ENCODE data around the gene FBXO47.
A peak's percentile ranks its signal among the peaks of the same experiment; 100 is the strongest.
"Not testable (repeated sequence)": the region's sequence is repeated elsewhere in the genome, so short reads cannot be mapped to it uniquely, and the experiment has no call there.

The FBXO47 gene

DNA sequence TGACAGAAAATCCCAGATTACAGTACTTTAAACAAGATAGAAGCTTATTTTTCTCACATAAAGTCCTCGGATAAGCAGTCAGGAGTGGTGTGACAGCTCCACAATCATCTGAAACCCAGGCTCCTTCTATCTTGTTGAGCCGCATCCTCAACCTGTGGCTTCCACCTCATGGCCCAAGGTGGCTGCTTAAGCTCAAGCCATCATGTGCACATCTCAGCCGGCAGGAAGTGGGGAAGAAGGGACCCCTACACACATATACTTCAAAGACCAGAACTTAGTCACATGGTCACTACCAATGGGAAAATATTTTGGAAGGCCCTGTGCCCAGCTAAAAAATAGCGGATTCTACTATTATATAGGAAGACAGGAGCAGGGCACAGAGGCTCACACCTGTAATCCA lies 11.0 kb upstream of the FBXO47 start:
- DNase-seq: no peak

DNA sequence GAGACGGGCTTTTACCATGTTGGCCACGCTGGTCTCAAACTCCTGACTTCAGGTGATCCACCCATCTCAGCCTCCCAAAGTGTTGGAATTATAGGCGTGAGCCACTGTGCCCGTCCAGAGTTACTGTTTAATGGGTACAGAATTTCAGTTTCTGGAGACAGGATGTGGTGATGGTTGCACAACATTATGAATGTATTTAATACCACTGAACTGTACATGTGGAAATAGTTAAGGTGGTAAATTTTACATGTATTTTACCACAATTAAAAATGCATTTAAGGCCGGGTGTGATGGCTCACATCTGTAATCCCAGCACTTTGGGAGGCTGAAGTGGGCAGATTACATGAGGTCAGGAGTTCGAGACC lies 9.0 kb upstream of the FBXO47 start:
- peak; percentile 55 for DNase-seq

DNA sequence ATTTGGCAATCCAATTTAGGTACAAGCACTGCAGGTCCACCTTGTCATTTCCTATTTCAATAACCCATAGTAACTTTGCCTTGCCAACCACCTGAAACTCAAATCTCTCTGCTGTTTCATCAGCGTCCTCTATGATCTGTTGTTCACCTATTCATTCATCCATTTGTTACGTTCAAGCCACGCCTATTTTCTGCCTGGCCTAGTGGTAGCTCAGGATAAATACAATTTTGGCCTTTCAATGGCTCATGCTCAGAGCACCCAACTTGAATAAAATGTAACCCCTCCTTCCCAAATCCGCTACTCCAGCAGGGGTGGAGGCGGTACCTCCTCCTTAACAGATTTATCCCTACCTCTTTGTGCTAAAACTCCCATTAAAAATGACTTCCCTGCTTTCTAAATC lies 3.6 kb upstream of the FBXO47 start:
- no peak for DNase-seq

DNA sequence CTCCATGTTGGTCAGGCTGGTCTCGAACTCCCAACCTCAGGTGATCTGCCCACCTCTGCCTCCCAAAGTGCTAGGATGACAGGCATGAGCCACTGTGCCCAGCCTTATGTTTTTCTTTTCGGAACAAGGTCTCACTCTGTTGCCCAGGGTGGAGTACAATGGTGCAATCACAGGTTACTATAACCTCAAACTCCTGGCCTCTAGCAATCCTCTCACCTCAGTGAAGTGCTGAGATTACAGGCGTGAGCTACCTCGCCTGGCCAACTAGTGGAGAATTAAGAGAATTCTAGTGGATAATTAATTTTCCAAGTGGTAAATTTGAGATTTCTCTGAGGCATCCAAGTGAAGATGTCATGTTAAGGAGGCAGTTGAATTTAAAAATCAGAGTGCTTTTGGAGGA lies 2.9 kb upstream of the FBXO47 start:
- DNase-seq: no peak

DNA sequence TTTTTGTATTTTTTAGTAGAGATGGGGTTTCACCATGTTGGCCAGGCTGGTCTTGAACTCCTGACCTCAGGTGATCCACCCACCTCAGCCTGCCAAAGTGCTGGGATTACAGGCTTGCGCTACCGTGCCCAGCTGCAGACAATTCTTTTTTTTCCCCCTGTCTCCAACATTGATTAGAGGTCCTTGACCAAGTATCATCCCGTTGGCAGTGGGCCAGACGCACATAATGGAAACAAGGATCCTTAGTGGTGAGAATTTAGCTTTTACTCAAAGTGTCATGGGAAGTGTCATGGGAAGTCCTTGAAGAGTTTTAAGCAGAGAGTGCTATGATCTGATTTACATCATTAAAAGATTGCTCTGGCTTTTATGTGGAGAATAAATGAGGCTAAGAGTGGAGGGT lies 2.1 kb upstream of the FBXO47 start:
- no peak for DNase-seq

DNA sequence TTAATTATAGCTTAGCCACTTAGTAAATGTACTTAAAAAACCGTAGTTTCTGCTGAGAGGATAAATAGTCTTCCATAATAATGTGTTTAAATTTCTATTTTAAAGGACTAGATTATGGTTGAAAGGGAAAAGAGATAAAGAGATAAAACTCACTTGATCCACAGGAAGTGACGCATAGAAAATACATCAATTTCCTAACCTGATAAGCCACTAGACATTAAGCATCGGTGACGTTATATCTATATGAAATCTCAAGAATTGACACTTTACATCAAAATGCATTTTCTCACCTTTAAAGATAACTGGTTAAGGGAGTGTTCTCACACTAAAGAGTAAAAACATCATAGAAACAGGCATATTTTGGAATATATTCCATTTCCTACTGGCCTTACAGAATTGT lies 5.8 kb downstream of the FBXO47 start:
- DNase-seq: no peak

DNA sequence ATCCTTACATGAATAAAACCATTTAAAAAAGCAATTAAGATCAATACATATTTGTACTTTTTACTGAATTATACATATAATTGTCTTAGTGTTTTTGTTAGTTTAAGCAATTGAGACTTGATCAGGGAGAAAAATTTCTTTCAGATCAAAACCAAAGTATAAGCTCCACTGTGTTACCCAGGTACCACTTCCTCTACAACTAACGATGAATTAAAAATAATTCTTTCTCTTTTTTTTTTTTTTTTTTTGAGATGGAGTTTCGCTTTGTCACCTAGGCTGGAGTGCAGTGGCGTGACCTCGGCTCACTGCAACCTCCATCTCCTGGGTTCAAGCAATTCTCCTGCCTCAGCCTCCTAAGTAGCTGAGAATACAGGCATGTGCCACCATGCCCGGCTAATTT lies 6.8 kb downstream of the FBXO47 start:
- no peak for DNase-seq

DNA sequence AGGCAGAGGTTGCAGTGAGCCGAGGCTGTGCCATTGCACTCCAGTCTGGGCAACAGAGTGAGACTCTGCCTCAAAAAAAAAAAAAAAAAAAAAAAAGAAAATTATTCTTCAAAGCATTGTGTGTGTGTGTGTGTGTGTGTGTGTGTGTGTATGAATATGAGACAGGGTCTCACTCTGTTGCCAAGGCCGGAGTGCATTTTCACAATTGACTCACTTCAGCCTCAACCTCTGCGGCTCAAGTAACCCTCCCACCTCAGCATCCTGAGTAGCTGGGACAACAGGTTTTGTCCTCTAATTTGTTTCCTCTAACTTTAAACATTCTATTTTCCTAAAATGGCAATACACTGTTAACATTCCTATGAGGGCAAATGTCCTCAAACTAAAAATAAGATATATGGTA lies 7.7 kb downstream of the FBXO47 start:
- DNase-seq: no peak

DNA sequence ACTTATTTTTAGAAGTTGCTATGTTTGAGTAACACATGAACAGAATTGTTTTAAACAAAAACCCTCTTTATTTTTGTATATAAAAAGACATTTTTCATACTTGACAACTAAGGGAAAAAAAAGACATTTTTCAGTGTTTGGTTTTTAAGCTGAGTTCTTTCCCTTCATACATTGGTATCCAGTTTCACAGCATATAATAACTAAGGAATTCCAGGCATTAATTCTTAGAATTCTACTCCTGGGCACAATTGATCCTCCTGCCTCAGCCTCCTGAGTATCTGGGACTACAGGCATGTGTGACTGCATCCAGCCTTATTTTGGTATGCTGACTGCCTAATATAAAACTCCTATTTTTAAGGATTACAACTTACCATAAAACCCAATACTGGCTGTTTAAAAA lies 8.4 kb downstream of the FBXO47 start:
- DNase-seq: peak; percentile 79

DNA sequence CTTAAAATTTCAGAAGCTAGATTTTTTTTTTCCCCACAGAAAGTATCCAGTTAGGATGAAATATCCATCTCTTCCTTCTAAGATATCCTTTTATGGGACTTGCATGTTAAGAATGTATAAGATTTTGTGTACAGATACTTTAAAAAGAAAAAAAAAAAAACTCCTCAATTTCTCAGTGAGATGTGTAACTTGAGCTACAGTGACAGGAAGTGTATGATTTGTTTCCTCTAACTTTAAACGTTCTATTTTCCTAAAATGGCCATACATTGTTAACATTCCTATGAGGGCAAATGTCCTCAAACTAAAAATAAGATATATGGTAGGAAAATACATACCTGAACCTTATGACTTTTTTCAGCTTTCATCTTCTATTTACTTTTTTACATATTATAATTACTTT lies 8.9 kb downstream of the FBXO47 start:
- DNase-seq: peak; percentile 57

DNA sequence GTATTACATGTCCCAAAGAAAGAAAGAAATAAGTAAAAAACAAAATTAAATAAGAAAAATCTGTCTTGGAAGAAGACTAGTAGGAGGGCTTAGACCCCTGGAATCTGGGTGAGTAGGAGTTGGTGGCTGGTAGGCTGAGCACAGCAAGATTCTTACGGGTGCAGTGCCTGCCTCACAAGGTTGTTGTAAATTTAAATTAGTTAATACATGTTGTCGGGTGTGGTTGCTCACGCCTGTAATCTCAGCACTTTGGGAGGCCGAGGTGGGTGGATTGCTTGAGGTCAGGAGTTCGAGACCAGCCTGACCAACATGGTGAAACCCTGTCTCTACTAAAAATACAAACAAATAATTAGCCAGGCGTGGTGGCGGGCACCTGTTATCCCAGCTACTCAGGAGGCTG lies 13.4 kb downstream of the FBXO47 start:
- not testable (repeated sequence) for DNase-seq

DNA sequence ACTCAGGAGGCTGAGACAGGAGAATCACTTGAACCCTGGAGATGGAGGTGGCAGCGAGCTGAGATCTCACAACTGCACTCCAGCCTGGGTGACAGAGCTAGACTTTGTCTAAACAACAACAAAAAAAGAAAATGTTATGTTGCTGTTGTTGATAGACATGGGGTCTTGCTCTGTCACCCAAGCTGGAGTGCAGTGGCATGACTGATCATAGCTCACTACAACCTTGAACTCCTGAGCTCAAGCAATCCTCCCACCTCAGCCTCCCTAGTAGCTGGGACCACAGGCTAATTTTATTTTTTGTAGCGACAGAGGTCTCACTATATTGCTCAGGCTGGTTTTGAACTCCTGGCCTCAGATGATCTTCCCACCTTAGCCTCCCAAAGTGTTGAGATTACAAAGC lies 20.0 kb downstream of the FBXO47 start:
- DNase-seq: no peak

DNA sequence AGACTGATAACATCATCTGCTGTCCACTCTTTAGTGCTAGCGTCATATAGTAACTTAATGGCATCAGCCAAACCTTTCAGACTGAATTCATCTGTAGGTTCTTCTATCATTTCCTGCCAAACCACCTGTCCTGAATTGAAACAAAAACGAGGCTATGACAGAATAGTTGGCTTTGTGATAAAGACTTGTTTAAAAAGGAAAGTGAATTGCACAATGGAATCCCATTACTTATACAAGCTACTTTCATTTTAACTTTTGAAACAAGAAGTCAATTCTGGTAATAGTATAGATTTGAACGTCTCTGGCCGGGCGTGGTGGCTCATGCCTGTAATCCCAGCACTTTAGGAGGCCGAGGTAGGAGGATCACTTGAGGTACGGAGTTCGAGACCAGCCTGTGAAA lies 23.6 kb downstream of the FBXO47 start:
- DNase-seq: no peak

DNA sequence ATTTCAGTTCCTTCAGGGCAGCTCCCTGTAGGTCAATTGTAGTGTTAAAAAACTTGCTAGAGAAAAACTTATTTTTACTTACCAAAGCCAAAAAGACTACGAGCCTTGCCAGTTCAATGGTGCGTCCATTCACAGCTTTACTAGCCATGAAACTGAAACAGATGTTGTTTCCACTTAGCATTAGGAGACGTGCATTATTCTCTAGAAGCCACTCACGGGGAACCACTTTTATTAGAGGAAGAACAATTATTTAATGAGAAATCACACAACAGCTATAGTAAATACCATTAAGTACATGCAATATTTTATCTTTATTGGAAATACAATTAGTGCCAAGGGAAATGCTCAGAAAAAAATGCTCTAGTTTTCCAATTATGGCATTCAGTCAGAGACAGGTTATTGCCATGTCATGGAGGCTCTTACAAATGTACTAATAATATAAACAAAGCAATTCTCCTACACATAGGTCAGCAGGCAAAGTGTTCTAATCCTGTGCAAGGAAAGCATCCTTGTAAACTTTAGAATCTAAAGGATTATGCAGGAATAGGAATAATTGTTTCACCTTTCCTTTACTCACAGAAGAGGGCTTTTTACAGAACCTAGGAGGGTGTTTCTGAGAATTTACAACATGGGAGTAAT lies 24.4 kb downstream of the FBXO47 start:
- no peak for DNase-seq

DNA sequence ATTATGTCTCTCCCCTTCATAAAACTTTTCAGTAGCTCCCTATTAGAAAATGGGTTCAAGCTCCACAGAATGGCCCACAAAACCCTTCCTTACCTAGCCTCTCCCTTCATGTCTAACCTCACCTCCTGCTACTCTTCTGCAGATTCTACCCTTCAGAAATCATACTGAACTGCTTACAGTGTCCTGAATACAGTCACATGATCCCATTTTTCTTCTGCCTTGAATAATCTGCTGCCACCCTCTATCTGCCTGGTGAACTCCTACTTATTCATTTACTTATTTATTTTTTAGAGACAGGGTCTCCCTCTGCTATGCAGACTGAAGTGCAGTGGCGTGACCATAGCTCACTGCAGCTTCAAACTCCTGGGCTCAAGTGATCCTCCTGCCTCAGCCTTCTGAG lies 26.8 kb downstream of the FBXO47 start:
- no peak for DNase-seq

DNA sequence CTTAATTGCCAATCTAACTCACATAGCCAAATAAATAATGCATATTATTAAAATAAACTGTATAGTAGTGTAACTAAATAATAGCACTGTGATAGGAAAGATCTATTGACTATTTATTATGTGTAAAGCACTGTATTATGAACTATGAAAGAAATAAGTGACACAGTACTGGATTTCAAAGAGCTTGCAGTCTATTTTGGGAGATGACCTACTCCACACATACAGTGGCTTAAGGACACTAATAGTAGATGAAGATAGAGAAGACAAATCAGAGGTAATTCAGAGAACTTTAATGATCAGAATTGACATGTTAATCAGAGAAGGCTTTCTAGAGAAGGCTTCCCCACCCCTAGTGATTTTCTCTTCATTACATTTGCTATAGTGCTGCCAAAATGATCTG lies 27.2 kb downstream of the FBXO47 start:
- no peak for DNase-seq

DNA sequence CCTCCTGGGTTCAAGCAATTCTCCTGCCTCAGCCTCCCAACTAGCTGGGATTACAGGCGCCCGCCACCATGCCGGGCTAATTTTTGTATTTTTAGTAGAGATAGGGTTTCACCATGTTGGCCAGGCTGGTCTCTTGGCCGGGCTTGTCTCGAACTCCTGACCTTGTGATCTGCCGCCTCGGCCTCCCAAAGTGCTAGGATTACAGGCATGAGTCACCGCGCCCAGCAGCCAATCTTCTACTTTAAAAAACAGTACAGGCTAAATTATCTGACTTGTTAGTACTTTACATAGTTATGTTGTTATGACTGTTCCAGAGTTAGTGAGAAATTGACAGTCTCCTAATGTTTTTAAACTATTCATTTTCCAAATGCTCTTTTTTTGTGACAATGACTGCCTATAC lies 33.2 kb downstream of the FBXO47 start:
- not testable (repeated sequence) for DNase-seq

DNA sequence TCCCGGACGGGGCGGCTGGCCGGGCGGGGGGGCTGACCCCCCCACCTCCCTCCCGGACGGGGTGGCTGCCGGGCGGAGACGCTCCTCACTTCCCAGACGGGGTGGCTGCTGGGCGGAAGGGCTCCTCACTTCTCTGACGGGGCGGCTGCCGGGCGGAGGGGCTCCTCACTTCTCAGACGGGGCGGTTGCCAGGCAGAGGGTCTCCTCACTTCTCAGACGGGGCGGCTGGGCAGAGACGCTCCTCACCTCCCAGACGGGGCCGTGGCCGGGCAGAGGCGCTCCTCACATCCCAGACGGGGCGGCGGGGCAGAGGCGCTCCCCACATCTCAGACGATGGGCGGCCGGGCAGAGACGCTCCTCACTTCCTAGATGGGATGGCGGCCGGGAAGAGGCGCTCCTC lies 36.4 kb downstream of the FBXO47 start:
- DNase-seq: not testable (repeated sequence)

DNA sequence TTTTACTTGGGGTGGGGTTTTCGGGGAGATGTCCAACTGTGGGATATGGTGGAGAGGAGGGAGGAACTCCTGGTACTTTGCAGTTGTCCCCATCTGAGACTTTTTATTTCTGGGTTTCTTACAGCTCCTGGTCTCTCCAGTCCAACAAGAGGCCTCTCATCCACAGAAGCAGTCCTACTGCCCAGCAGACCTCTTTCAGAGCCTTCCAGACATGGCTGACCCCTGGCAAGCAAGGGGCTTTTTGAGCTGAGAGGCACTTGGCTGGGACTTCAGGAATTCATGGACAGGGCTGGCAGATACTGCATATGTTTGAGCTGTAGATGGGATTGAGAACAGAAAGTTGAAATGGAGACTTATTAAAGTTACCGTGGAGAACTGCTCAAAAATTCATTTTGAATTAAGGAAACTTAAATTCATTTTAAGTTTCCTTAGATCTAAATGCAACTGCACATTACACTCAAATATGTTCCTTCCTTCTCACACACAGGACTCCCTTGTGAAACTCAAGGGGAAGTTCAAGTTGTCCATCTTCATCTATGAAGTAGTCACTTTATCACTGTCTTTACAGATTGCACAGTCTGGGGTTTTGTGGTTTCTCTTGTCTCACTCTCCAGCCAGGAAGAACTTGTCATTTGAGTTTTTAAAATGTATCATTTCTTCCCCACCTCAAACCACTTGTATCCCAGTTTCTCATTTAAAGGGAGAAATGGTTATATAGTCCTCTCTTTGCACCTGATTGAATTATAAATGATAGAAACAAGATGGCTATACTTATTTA lies 40.7 kb downstream of the FBXO47 start:
- DNase-seq: no peak

DNA sequence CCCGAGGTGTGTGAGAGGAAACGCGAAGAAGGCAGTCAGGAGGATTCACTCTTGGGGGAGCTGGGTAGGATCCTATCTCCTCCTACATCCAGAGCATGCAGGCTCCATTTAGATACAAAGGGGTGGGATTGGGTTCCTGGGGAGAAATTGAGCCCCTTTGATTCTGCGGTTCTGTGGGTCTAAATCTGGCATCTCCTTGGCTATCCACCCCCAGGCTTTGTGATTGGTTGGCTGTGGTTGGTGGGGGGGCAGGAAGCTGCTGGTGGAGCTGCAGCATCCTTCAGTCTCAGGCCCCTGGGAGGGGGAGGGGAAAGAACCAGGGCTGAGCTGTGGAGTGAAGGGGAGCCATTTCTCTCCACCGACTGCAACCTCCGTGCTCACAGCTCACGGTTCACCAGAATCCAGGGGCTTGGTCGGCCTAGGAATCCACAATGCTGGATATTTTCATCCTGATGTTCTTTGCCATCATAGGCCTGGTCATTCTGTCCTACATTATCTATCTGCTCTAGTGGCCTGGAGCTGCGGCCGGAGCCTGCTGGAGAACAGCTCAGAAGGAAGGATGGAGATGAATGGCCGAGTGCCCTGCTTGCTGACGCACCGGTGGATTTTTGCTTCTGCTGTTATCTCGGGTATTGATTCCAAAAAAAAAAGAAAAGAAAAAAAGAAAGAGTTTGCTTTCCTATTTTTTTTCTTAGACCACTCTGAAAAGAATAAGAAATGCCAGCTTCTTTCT lies 41.8 kb downstream of the FBXO47 start, which contains the start of gene LASP1NB:
Gene LASP1NB, plus strand, starts transcription at position 352 of the 733 bp plus-strand sequence.
- no peak for DNase-seq

DNA sequence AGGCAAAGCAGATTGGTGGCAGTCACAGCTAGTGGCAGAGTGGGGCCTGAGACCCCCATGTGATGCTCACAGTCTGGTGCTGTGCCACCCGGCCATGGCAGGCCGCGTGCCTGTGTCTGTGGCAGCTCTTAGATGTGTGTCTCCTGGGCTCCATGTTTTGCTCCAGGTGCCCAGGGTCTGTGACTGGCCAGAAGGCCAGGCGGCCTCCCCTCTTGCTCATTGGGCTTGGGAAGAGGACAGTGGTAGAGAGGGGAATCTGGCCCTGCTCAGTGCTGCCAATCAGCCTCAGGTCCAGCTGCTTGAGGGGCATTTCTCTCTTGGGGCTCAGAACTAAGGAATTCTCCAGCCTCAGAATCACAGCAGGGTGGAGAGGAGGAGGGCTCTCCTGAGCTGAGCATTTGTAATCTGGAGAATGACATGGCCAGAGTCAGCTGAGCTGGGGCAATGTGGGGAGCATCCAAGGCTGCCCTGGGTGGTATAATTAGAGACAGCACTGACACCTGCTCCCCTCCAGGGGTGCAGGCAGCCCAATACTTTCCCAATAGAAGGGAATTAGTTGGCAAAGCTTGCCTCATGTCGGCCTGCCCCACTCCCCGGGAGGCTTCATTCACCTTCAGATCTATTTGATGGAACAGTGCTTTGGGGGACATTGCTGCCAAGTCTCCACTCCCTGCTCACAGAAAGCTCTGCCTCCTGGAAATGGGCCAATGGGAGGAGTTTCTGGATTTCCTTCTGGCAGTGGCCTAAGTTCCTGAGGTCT lies 44.5 kb downstream of the FBXO47 start:
- DNase-seq: peak; percentile 72

DNA sequence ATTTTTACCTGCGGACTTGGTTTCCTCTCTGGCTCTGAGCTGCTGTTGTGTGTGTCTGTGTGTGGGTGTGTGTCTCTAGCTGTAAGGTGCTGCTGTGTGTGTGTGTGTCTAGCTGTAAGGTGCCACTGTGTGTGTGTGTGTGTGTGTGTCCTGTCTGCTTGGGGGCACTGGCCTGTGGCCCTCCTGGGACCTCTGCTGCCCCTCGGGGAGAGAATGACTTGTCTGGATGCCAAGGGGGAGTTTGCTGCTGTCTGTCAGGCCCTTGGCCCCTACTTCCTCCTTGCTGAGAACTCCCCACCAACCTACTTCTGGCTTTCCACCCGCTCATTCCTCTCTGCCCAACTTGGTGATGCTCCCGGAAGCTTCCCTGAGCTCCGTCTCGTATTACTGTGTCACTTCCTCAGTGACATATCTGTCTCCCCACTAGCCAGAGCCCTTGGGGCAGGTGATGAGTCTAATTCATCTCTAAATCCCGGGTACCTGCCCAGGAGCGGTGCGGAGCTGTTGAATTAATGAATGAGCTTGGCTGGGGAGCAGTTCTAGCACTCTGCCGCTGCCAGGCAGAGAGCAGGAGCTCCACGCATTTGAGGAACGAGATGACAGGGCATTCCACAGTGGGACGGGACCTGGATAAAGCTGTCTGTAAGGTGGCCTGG lies 45.3 kb downstream of the FBXO47 start:
- no peak for DNase-seq
